Left ventricle myocardium inferior (tissue), 1 donor: ENCODE results near the gene DENND1A. TPM values are rescaled to one million over a fixed set of nuclear protein-coding genes. Genes with fewer than 3 reads are reported as not detected.

Experiments
- DNase-seq: peaks from one replicate; pipeline ENCODE4 v3.0.0-alpha.2; 2020
- H3K27ac ChIP-seq: fragments of 200-600 bp; replicated peaks from 2 replicates; pipeline ENCODE4 v1.8.0; 2021
- H3K27me3 ChIP-seq: fragments of 200-600 bp; 2 replicates; pipeline ENCODE4 v1.8.0; 2021; ENCODE audit warnings: low read depth
- H3K36me3 ChIP-seq: fragments of 200-600 bp; 2 replicates; pipeline ENCODE4 v1.8.0; 2021
- H3K4me1 ChIP-seq: fragments of 200-600 bp; 2 replicates; pipeline ENCODE4 v1.8.0; 2021
- H3K4me3 ChIP-seq: fragments of 200-600 bp; 2 replicates; pipeline ENCODE4 v1.8.0; 2021; ENCODE audit warnings: mild to moderate bottlenecking, moderate library complexity
- H3K9me3 ChIP-seq: fragments of 200-600 bp; replicated peaks from 2 replicates; pipeline ENCODE4 v1.8.0; 2021
- intact Hi-C: fragments of 100-400 bp; cut with micrococcal nuclease; formaldehyde crosslinking; loops from one replicate; pipeline ENCODE4 v1.11.0; 2022
- total RNA-seq: library from RNA; stranded (reverse); fragmentation: NEBNext Ultra II Directional; extraction: Animal tissue kit (Norgen Biotek cat#: 25700); gene quantifications from one replicate; pipeline ENCODE4 v1.2.1, GENCODE V29; 2021
- TF ChIP-seq, protein P1 (sequence below): fragments of 200-600 bp; IDR thresholded peaks from 2 replicates; pipeline ENCODE4 v1.8.0; 2021; ENCODE audit warnings: antibody characterized with exemption, mild to moderate bottlenecking, borderline replicate concordance
- donor health status: DM: no; HTN: yes; CAD: no; lungs with severe emphysema.

Gene DENND1A
- total RNA-seq, 1 donor from 2014 or later, result 12.2 TPM

DNA sequence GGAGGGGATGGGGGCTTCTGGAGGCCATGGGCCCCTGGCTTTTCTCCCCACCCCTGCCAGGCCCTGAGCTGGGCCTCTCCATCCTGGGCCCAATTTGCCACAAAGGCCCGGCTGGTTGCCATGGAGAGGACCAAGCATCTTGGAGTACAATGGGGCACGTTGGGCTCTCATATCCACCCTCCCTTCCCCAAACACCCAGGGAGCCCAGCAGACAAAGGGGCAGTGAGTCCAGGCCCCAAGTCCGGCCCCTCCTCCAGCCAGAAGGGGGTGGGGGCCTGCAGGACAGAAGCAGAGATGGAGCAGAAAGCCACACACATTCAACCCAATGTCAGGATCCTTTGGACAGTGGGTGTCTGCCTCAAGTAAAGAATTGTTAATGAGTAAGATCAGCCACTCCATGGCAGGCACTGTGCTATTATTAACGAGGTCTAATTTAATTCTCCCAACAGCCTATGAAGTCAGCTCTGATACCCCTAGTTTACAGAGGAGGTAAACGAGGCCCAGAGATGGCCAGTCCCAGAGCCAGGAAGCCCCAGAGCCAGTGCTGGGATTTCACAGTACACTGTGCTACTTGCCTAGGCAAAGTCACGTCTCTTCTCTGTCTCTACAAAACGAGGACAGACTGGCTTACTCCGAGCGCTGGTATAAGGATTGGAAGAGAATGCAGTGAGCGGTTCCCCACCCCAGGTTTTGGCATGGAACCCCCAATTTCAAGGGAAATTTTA is 571.6 kb downstream of the DENND1A start:
- Histone ChIP-seq H3K36me3 (no peaks in the 10 kb centered on the region), H3K4me3 (no peak overlapping the region), H3K9me3 (no peaks in the 10 kb centered on the region), H3K27me3 (peaks cover 63% of the 10 kb centered on the region), H3K4me1 (peaks cover 6% of the 10 kb centered on the region), H3K27ac (no peak overlapping the region)
- intact Hi-C loops, result loop anchor here (10.0 kb wide), 1 partner anchor 254 kb away; no protein-coding TSS in a partner anchor
- DNase-seq, result no peak
- TF ChIP-seq, protein P1, sequence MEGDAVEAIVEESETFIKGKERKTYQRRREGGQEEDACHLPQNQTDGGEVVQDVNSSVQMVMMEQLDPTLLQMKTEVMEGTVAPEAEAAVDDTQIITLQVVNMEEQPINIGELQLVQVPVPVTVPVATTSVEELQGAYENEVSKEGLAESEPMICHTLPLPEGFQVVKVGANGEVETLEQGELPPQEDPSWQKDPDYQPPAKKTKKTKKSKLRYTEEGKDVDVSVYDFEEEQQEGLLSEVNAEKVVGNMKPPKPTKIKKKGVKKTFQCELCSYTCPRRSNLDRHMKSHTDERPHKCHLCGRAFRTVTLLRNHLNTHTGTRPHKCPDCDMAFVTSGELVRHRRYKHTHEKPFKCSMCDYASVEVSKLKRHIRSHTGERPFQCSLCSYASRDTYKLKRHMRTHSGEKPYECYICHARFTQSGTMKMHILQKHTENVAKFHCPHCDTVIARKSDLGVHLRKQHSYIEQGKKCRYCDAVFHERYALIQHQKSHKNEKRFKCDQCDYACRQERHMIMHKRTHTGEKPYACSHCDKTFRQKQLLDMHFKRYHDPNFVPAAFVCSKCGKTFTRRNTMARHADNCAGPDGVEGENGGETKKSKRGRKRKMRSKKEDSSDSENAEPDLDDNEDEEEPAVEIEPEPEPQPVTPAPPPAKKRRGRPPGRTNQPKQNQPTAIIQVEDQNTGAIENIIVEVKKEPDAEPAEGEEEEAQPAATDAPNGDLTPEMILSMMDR, result no peak

DNA sequence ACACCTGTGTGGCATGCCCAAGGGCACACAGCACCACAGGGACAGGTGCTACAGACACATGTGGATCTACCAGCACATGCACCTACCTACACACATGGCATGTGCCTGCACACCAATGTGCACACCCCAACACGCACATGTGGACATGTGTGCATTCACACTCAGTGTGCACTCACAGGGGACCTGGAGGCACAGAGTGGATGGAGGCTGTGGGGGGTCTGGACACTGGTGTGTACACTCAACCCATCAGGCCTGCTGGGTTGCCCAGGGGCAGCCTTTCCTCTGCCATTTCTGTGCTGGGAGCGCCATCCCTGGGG is 572.2 kb downstream of the DENND1A start:
- Histone ChIP-seq H3K27ac (no peak overlapping the region), H3K4me3 (no peak overlapping the region), H3K27me3 (peaks cover 62% of the 10 kb centered on the region), H3K4me1 (peaks cover 6% of the 10 kb centered on the region), H3K36me3 (no peaks in the 10 kb centered on the region), H3K9me3 (no peaks in the 10 kb centered on the region)
- intact Hi-C loops, result loop anchor here (10.0 kb wide), 1 partner anchor 253 kb away; no protein-coding TSS in a partner anchor
- TF ChIP-seq, protein P1, result no peak
- no peak for DNase-seq

DNA sequence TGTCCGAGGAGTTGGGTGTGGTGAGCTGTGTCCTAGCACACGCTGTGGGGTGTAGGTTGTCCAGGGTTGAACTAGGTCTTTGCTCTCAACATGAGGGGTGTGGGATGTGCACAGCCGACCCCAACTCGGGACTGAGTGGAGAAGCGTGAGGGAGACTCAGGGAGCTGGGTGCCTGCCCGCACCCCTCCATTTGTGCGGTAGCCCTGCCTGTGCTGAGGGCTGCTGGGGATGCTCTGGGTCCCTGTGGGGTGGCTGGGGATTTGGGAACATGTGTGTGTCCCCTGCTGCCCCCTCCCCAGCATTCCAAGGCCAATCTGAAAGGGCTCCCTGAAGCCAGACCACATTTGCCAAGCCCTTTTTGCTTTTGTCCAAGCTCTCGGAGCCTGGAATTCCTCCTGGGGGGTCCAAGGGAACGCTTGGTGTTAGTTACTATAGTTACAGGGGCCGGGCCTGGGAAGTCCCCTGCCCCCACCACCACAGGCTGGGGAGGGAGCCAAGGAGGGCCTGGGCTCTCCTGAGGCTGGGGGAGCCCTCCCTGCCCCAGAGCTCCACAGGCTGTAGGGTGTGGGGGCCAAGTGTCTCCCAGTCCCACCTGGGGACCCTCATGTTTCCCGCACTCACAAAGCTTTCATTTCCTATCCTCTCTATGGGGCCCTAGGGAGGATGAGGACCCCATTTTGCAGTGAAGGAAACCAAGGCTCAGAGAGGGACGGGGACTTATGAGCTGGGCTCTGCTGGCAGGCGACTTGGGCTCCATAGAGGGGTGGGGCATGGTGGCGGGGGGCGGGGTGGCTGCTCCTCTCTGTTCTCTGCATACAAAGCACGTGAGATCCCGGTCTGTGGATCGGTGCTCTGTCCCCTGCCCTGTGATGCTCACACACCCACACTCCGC is 572.8 kb downstream of the DENND1A start:
- no peak overlapping the region for H3K27ac ChIP-seq
- DNase-seq, result no peak
- H3K4me3 ChIP-seq, result no peak overlapping the region
- intact Hi-C loops, result loop anchor here (10.0 kb wide), 1 partner anchor 252 kb away; no protein-coding TSS in a partner anchor
- no peaks in the 10 kb centered on the region for H3K36me3 ChIP-seq
- TF ChIP-seq, protein P1, result no peak
- peaks cover 60% of the 10 kb centered on the region for H3K27me3 ChIP-seq
- H3K9me3 ChIP-seq, result no peaks in the 10 kb centered on the region
- peaks cover 6% of the 10 kb centered on the region for H3K4me1 ChIP-seq

DNA sequence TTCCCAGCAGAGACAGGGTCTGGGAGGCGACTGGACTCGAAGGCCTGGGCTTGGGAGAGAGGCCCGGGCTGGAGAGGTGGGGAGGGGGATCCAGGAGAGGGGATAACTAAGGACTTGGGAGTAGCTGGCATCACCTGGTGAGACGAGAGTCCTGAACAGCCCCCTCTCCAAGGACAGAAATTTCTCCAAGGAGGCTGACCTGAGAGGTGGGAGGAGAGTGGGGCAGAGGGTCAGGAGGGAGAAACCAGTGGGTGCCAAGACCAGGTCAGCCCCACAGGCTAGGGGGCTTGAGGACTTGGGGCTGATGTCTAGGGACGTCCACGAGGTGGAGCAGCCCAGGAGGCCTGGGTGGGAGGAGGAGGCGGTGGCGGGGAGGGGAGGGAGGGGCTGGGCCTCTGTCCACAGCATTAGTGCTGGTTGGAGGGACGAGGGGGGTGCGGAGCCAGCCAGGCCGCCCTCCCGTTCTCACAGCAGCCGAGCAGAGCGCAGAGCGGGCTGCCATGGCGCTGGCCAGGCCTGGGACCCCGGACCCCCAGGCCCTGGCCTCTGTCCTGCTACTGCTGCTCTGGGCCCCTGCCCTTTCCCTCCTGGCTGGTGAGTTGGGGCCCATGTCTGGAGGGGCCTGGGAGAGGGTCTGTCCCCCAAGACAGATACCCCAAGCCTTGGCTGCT is 574.0 kb downstream of the DENND1A start, which contains the start of gene CRB2:
TSS of gene CRB2 (plus strand) at position 437 of the 671 bp plus-strand sequence. CDS start at position 501, 64 bp downstream.
- peaks cover 50% of the 10 kb centered on the region for H3K27me3 ChIP-seq
- no peaks in the 10 kb centered on the region for H3K36me3 ChIP-seq
- TF ChIP-seq, protein P1, result no peak
- no peak for DNase-seq
- H3K27ac ChIP-seq, result no peak within 1 kb of the TSS
- no peak within 1 kb of the TSS for H3K4me3 ChIP-seq
- H3K9me3 ChIP-seq, result no peaks in the 10 kb centered on the region
- H3K4me1 ChIP-seq, result peaks cover 6% of the 10 kb centered on the region
- intact Hi-C loops, result loop anchor here (10.0 kb wide), 1 partner anchor 251 kb away; no protein-coding TSS in a partner anchor

DNA sequence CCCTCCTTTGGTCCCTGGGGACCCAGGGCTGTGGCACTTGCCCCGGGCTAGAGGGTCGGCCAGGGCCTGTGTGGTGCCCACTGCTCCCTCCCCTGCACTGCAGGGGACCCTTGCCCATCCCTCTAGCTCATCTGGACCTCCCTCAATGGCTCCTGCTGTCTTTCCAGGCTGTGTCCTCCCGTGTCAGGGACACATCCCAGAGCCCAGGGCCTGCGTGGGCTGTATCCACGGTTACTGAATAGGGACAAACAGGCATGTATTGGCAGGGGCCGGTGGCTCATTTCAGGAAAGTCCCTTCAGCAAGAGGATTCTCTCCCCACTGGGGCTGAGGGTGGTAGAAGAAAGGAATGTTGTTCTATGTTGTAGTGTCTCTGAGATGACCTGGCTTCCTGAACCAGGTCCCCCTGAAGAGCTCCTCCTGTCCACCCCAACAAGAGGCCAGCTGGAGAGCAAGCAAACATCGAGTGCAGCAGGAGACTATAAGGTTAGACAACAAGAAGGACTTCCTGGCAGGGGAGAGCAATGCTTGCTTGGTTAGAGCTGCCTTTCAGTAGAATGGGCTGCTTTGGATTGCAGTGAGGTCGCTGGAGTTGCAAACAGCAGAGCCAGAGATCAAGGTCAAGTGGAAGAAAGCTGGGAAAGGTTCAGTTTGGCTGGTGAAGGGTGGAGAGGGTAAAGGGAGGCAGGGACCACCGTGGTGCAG is 575.0 kb downstream of the DENND1A start:
- H3K27ac ChIP-seq, result no peak overlapping the region
- DNase-seq, result no peak
- H3K27me3 ChIP-seq, result peaks cover 50% of the 10 kb centered on the region
- no peak overlapping the region for H3K4me3 ChIP-seq
- no peaks in the 10 kb centered on the region for H3K36me3 ChIP-seq
- TF ChIP-seq, protein P1, result no peak
- intact Hi-C loops, result loop anchor here (10.0 kb wide), 1 partner anchor 250 kb away; no protein-coding TSS in a partner anchor
- peaks cover 6% of the 10 kb centered on the region for H3K4me1 ChIP-seq
- no peaks in the 10 kb centered on the region for H3K9me3 ChIP-seq
